Endodermal cell (in vitro differentiated cells): ENCODE results near the gene BACH2. TPM values are rescaled to one million over a fixed set of nuclear protein-coding genes. Genes with fewer than 3 reads are reported as not detected.
A peak's percentile ranks its signal among the peaks of the same experiment; 100 is the strongest.

Experiments used
- DNase-seq: peaks from one replicate; pipeline ENCODE4 v3.0.0-alpha.2; 2017
- H3K27ac ChIP-seq: 2 replicates; pipeline ENCODE4 v1.5.1; 2013; ENCODE audit warnings: mild to moderate bottlenecking, low read depth, low read length, moderate library complexity
- H3K27me3 ChIP-seq: 2 replicates; pipeline ENCODE4 v1.6.1; 2013; ENCODE audit warnings: mild to moderate bottlenecking, low read length, moderate library complexity; ENCODE audit not compliant: insufficient read depth, control insufficient read depth, poor library complexity, severe bottlenecking
- H3K36me3 ChIP-seq: 2 replicates; pipeline ENCODE4 v1.7.0; 2013; ENCODE audit warnings: mild to moderate bottlenecking, low read length, moderate library complexity; ENCODE audit not compliant: control insufficient read depth, insufficient read depth
- H3K4me1 ChIP-seq: one replicate; pipeline ENCODE4 v1.7.0; 2013; ENCODE audit warnings: low read length; ENCODE audit not compliant: control insufficient read depth, insufficient read depth
- H3K4me3 ChIP-seq: 2 replicates; pipeline ENCODE4 v1.5.1; 2013; ENCODE audit warnings: mild to moderate bottlenecking, low read length, moderate library complexity
- H3K9ac ChIP-seq: 2 replicates; pipeline ENCODE4 v1.6.1; 2013; ENCODE audit warnings: mild to moderate bottlenecking, low read length, moderate library complexity; ENCODE audit not compliant: poor library complexity, severe bottlenecking; ENCODE audit errors: extremely low read depth
- H3K9me3 ChIP-seq: 2 replicates; pipeline ENCODE4 v1.6.1; 2013; ENCODE audit warnings: mild to moderate bottlenecking, low read length, moderate library complexity; ENCODE audit not compliant: control insufficient read depth
- H3K27ac Mint-ChIP-seq: 2 replicates; pipeline ENCODE4 v1.8.0; 2020; ENCODE audit warnings: mixed read lengths
- H3K27me3 Mint-ChIP-seq: 2 replicates; pipeline ENCODE4 v1.8.0; 2021; ENCODE audit warnings: mild to moderate bottlenecking, mixed read lengths; ENCODE audit not compliant: insufficient read depth
- H3K36me3 Mint-ChIP-seq: 2 replicates; pipeline ENCODE4 v1.8.0; 2020; ENCODE audit warnings: low read depth, mixed read lengths
- H3K4me1 Mint-ChIP-seq: 2 replicates; pipeline ENCODE4 v1.8.0; 2020; ENCODE audit warnings: mixed read lengths
- H3K4me3 Mint-ChIP-seq: 2 replicates; pipeline ENCODE4 v1.8.0; 2020; ENCODE audit warnings: mild to moderate bottlenecking, moderate library complexity, mixed read lengths
- H3K9me3 Mint-ChIP-seq: 2 replicates; pipeline ENCODE4 v1.8.0; 2020; ENCODE audit warnings: mild to moderate bottlenecking, mixed read lengths
- WGBS, 2 experiments: methylation state at CpG; one replicate each; pipeline versions ENCODE4 v1.1.5 to v1.1.7; 2013; ENCODE audit warnings: missing lambda C conversion rate in 2 of 2, mixed read lengths in 1 of 2; ENCODE audit not compliant: insufficient coverage in 1 of 2, insufficient read length in 1 of 2; 5-methylcytosine and 5-hydroxymethylcytosine counted together
- total RNA-seq, 2 donors: library from RNA; stranded (reverse); fragmentation: NEBNext Ultra II Directional in 1 of 2; extraction: Animal tissue kit (Norgen Biotek cat#: 25700) in 1 of 2; gene quantifications; 2 replicates in 1 of 2; 3 replicates in 1 of 2; pipeline ENCODE4 v1.2.1, GENCODE V29; 2021
- TF ChIP-seq, protein P1 (sequence below): fragments of 200-600 bp; sonication (generic); conservative IDR thresholded peaks from 2 replicates; pipeline ENCODE4 v1.5.0; 2021; ENCODE audit warnings: antibody characterized with exemption, mild to moderate bottlenecking

BACH2 gene
- total RNA-seq, 2 donors from 2014 or later: 11.0 to 22.3 TPM

DNA sequence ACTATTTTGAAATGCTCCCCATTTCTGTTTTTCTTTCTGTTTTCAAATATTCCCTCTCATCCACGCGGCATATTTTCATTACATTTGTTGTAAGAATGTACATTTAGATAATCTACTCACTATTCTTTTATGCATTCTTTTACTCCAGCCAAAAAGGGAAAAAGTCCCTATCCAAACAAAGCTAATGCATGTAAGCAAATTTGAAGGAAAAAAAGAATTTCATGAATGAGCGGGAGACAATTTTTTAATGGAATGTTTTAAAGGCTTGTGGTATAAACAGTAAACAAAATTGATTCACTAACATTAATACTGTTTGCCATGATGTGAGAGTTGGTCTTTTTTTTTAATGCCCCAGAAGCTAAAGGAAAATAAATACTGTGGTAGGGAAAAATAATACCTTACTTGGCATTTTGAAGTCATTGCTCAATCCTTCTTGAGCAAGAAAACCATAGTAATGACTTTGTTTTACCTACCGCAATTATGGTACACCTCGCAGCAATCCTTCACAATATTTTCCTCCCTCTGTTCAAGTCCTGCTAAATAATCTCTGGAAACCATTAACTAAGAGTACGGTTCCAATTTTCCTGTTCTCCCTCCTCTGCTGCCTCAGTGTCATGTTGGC lies 79.0 kb downstream of the BACH2 start:
- no peaks in the 10 kb centered on the region for H3K27me3 Mint-ChIP-seq
- Histone ChIP-seq H3K9me3 (peaks cover 5% of the 10 kb centered on the region), H3K4me3 (peak overlapping the region; percentile 63), H3K9ac (peak overlapping the region; percentile 80), H3K27me3 (no peaks in the 10 kb centered on the region), H3K36me3 (no peaks in the 10 kb centered on the region), H3K27ac (peak overlapping the region; percentile 99), H3K4me1 (peaks cover 51% of the 10 kb centered on the region)
- peaks cover 2% of the 10 kb centered on the region for H3K9me3 Mint-ChIP-seq
- H3K4me1 Mint-ChIP-seq: peaks cover 11% of the 10 kb centered on the region
- no peak overlapping the region for H3K27ac Mint-ChIP-seq
- TF ChIP-seq, protein P1, sequence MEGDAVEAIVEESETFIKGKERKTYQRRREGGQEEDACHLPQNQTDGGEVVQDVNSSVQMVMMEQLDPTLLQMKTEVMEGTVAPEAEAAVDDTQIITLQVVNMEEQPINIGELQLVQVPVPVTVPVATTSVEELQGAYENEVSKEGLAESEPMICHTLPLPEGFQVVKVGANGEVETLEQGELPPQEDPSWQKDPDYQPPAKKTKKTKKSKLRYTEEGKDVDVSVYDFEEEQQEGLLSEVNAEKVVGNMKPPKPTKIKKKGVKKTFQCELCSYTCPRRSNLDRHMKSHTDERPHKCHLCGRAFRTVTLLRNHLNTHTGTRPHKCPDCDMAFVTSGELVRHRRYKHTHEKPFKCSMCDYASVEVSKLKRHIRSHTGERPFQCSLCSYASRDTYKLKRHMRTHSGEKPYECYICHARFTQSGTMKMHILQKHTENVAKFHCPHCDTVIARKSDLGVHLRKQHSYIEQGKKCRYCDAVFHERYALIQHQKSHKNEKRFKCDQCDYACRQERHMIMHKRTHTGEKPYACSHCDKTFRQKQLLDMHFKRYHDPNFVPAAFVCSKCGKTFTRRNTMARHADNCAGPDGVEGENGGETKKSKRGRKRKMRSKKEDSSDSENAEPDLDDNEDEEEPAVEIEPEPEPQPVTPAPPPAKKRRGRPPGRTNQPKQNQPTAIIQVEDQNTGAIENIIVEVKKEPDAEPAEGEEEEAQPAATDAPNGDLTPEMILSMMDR: no peak
- WGBS, 2 experiments: 75 to 81% methylated on average over 3 to 6 of the region's 6 CpGs
- no peak overlapping the region for H3K4me3 Mint-ChIP-seq
- peaks cover 4% of the 10 kb centered on the region for H3K36me3 Mint-ChIP-seq
- DNase-seq: no peak

DNA sequence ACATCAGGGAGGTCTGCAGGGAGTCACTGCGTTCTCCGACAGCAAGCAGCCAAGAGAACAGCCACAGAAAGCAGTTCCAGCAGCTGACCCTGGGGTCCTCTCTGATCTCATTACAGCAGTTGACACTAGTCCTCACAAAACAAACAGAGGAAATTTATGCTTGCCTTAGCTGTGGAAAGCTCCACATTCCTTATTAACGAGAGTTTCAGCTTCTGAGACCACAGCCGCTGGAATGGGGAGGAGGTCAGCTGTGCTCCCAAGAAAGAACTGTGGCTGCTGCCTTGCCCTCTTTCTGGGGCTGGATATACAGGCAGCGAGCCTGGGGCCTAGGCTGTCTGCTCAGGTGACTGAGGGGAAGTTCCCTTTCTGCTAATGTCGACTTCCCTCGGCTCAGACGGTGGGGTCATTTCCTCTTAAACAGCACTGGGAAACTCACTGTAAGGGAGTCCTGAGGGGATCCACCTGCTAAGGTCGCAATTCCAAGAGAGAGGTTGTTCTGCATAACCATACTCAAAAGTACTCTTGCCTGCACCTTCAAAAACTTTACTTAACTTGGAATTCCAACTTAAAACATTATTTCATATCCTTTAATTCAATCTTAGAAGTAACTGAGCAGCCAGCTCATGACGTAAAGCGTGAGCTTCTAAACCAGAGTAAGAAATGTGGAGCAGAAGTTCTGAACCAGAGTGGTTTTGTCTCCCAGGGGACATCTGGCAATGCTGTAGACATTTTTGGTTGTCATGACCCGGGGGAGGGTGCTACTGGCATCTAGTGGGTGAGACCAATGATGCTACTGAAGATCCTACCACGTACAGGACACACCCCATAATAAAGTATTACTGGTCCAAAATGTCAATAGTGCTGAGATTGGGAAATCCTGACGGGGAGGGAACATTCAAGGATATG lies 80.3 kb downstream of the BACH2 start:
- H3K4me3 Mint-ChIP-seq: no peak overlapping the region
- peaks cover 15% of the 10 kb centered on the region for H3K4me1 Mint-ChIP-seq

GRCh38 chr6:90214966-90215365 lies 81.7 kb downstream of the BACH2 start:
- no peaks in the 10 kb centered on the region for H3K27me3 Mint-ChIP-seq
- Histone ChIP-seq H3K9me3 (no peaks in the 10 kb centered on the region), H3K4me3 (no peak overlapping the region), H3K4me1 (peaks cover 43% of the 10 kb centered on the region), H3K9ac (no peak overlapping the region), H3K27ac (no peak overlapping the region), H3K36me3 (peaks cover 5% of the 10 kb centered on the region), H3K27me3 (no peaks in the 10 kb centered on the region)
- no peaks in the 10 kb centered on the region for H3K36me3 Mint-ChIP-seq
- peaks cover 17% of the 10 kb centered on the region for H3K4me1 Mint-ChIP-seq
- no peak for DNase-seq
- H3K27ac Mint-ChIP-seq: no peak overlapping the region
- H3K4me3 Mint-ChIP-seq: no peak overlapping the region
- 89% methylated on average over 1 of the region's 1 CpG; no CpG with 5 or more reads in 1 of the 2 experiments for WGBS, 2 experiments
- TF ChIP-seq, protein P1: no peak
- H3K9me3 Mint-ChIP-seq: no peaks in the 10 kb centered on the region

More for the DNA sequence above, 80.3 kb downstream of the BACH2 start:
- H3K9me3 ChIP-seq: no peaks in the 10 kb centered on the region
- H3K27me3 Mint-ChIP-seq: no peaks in the 10 kb centered on the region
- H3K27ac Mint-ChIP-seq: peak overlapping the region; percentile 65
- H3K4me3 ChIP-seq: no peak overlapping the region
- H3K27me3 ChIP-seq: no peaks in the 10 kb centered on the region
- TF ChIP-seq, protein P1: no peak
- H3K36me3 ChIP-seq: peaks cover 5% of the 10 kb centered on the region
- peak overlapping the region; percentile 21 for H3K9ac ChIP-seq
- H3K9me3 Mint-ChIP-seq: no peaks in the 10 kb centered on the region
- H3K27ac ChIP-seq: peak overlapping the region; percentile 75
- H3K36me3 Mint-ChIP-seq: no peaks in the 10 kb centered on the region
- DNase-seq: peak; percentile 77
- peaks cover 53% of the 10 kb centered on the region for H3K4me1 ChIP-seq
- WGBS, 2 experiments: 39 to 70% methylated on average over 6 to 14 of the region's 14 CpGs
